Panc1 (cell line): ENCODE results near the gene MAML3.

Experiments used
- SIN3A ChIP-seq: IDR thresholded peaks from 2 replicates; pipeline ENCODE4 v1.6.1; 2012; ENCODE audit warnings: low read depth, mild to moderate bottlenecking, low read length, moderate library complexity, borderline replicate concordance; ENCODE audit not compliant: insufficient read depth
- TF ChIP-seq, protein P1 (sequence below): fragments of 450-650 bp; IDR thresholded peaks from 2 replicates; pipeline ENCODE4 v1.5.1; 2017; ENCODE audit warnings: mild to moderate bottlenecking
- TF ChIP-seq, protein P2 (sequence below), 2 experiments: IDR thresholded peaks; 2 replicates each; pipeline ENCODE4 v1.6.1; 2011 to 2012; ENCODE audit warnings: low read depth in 2 of 2, control low read depth in 1 of 2, low read length in 1 of 2, mild to moderate bottlenecking in 1 of 2, moderate library complexity in 1 of 2; ENCODE audit not compliant: insufficient read depth in 1 of 2

DNA sequence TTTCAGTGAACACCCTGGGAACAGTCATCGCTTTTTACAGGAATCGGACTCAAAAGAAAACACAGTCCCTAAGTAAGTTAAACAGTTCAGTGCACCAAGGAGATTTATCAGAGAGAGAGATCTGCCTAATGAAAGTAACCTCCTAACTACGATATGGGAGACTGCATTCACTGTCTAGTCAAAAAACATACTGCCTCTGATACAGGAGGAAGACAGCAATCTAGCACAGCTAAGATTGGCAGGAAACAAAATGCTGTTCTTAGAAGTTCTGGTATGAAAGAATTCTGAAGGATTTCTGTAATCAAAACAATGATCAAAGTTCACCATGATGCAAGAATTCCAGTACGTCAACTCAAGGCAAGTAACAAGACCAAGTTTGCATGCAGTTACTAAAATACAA is 92.8 kb downstream of the MAML3 start:
- TF ChIP-seq, protein P1, sequence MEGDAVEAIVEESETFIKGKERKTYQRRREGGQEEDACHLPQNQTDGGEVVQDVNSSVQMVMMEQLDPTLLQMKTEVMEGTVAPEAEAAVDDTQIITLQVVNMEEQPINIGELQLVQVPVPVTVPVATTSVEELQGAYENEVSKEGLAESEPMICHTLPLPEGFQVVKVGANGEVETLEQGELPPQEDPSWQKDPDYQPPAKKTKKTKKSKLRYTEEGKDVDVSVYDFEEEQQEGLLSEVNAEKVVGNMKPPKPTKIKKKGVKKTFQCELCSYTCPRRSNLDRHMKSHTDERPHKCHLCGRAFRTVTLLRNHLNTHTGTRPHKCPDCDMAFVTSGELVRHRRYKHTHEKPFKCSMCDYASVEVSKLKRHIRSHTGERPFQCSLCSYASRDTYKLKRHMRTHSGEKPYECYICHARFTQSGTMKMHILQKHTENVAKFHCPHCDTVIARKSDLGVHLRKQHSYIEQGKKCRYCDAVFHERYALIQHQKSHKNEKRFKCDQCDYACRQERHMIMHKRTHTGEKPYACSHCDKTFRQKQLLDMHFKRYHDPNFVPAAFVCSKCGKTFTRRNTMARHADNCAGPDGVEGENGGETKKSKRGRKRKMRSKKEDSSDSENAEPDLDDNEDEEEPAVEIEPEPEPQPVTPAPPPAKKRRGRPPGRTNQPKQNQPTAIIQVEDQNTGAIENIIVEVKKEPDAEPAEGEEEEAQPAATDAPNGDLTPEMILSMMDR: no peak
- no peak for TF ChIP-seq SIN3A
- TF ChIP-seq, protein P2, sequence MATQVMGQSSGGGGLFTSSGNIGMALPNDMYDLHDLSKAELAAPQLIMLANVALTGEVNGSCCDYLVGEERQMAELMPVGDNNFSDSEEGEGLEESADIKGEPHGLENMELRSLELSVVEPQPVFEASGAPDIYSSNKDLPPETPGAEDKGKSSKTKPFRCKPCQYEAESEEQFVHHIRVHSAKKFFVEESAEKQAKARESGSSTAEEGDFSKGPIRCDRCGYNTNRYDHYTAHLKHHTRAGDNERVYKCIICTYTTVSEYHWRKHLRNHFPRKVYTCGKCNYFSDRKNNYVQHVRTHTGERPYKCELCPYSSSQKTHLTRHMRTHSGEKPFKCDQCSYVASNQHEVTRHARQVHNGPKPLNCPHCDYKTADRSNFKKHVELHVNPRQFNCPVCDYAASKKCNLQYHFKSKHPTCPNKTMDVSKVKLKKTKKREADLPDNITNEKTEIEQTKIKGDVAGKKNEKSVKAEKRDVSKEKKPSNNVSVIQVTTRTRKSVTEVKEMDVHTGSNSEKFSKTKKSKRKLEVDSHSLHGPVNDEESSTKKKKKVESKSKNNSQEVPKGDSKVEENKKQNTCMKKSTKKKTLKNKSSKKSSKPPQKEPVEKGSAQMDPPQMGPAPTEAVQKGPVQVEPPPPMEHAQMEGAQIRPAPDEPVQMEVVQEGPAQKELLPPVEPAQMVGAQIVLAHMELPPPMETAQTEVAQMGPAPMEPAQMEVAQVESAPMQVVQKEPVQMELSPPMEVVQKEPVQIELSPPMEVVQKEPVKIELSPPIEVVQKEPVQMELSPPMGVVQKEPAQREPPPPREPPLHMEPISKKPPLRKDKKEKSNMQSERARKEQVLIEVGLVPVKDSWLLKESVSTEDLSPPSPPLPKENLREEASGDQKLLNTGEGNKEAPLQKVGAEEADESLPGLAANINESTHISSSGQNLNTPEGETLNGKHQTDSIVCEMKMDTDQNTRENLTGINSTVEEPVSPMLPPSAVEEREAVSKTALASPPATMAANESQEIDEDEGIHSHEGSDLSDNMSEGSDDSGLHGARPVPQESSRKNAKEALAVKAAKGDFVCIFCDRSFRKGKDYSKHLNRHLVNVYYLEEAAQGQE (IDR thresholded peaks at IDR 0.05; ENCODE audit: insufficient read depth in 1 of 2, low read depth in 2 of 2, low read length in 1 of 2): no peak
